GM12873 (cell line): ENCODE measurements around the gene KRT39.

ENCODE experiments used
- CTCF ChIP-seq: IDR thresholded peaks from 2 replicates; pipeline ENCODE4 v1.5.1; 2012; ENCODE audit warnings: low read depth, mild to moderate bottlenecking, moderate library complexity, low read length, control low read depth; ENCODE audit not compliant: insufficient read depth; ENCODE audit errors: missing control alignments

The KRT39 gene

GRCh38 chr17:40942553-40942952, 24.2 kb downstream of the KRT39 start:
- no peak for TF ChIP-seq CTCF

GRCh38 chr17:40940266-40940665, 26.5 kb downstream of the KRT39 start:
- TF ChIP-seq CTCF, result no peak

GRCh38 chr17:40938981-40939380, 27.8 kb downstream of the KRT39 start:
- no peak for TF ChIP-seq CTCF

- no peak for TF ChIP-seq CTCF
These were observed 29.3 kb downstream of the KRT39 start, which contains the start of gene KRT23 for GRCh38 chr17:40937384-40937819. Gene KRT23, minus strand, starts transcription at chr17:40937646. Its CDS starts 1,043 bp downstream, at chr17:40936603.

- TF ChIP-seq CTCF, result no peak
These were observed 29.8 kb downstream of the KRT39 start for GRCh38 chr17:40936976-40937375.

GRCh38 chr17:40936437-40936971, 30.2 kb downstream of the KRT39 start:
- TF ChIP-seq CTCF, result no peak

- no peak for TF ChIP-seq CTCF
These were observed 31.1 kb downstream of the KRT39 start for GRCh38 chr17:40935624-40936023.
